Endothelial cell of coronary artery (primary cell): Measurements from ENCODE around the gene INTS14. TPM values are rescaled to one million over a fixed set of nuclear protein-coding genes. Genes with fewer than 3 reads are reported as not detected.

Source experiments
- total RNA-seq: library from RNA; depleted of rRNA; stranded (reverse); fragments of >200 nt; gene quantifications from 2 replicates; pipeline ENCODE4 v1.2.3, GENCODE V29; 2014

Gene INTS14
- 28.9 and 31.5 TPM in 2 replicates for total RNA-seq

GRCh38 chr15:65610871-65611718 is at the start of gene INTS14:
INTS14 (minus strand) TSS chr15:65611131; CDS start chr15:65607380, 3,751 bp downstream.

GRCh38 chr15:65621638-65622037 is 10.7 kb upstream of the INTS14 start, which contains the start of gene SLC24A1:
SLC24A1 (plus strand) TSS chr15:65621938; CDS start chr15:65624081, 2,143 bp downstream.

DNA sequence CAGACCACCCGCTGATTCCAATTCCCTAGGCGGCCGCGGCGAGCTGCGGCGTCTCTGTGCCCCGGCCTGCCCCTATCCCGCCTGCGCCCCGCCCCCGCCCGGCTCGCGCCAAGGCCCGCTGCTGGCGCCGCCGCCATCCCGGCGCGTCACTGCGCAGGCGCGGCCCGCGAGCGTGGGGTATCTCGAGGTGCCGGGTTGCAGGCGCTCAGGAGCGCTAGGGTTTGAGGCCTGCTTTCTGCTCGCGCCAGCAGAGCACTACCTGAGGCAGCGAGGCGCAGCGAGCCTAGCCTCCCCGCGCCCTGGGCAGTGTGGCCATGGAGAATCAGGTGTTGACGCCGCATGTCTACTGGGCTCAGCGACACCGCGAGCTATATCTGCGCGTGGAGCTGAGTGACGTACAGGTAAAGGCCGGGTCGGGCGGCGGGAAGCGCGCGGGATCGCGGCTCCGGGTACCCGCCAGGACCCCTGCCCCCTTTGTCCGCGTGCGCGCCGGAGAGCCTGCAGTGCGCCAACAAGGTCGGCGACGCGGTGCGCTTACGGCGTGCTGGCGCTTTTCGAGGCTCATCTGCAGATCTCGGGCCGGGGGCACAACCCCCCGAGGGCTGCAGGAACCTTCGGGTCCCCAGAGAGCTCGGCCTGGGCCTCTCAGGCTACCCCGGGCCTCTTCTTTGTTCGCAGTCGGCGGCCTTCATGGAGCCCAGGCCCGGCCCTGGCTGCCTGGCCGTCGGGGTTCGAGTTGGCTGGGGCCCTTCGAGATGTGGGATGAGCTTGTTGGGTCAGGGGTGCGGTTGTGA is 80.4 kb downstream of the INTS14 start, which contains the start of gene HACD3:
Gene HACD3, plus strand, starts transcription at position 146 of the 794 bp plus-strand sequence. Its CDS starts 169 bp downstream, at position 315.

Other genes starting within 250 kb of the INTS14 start
- gene IGDCC3, start 233.1 kb downstream of the INTS14 start, total RNA-seq = not detected in 2 replicates
- under 0.01 and 0.09 TPM in 2 replicates for gene IGDCC4, start 188.2 kb downstream of the INTS14 start, total RNA-seq
- gene DPP8, start 93.4 kb downstream of the INTS14 start, total RNA-seq = 43.1 and 43.6 TPM in 2 replicates
- 92.5 and 93.0 TPM in 2 replicates for gene HACD3, start 80.7 kb downstream of the INTS14 start, total RNA-seq
- gene SLC24A1, start 10.8 kb upstream of the INTS14 start, total RNA-seq = 2.7 and 3.8 TPM in 2 replicates
- gene DENND4A, start 181.2 kb upstream of the INTS14 start, total RNA-seq = 17.9 and 29.4 TPM in 2 replicates